K562 (cell line): ENCODE measurements around the gene FBN1. TPM values are rescaled to one million over a fixed set of nuclear protein-coding genes. Genes with fewer than 3 reads are reported as not detected.

Source experiments
- CHD7 ChIP-seq: fragments of 200-600 bp; sonication (generic); IDR thresholded peaks from one replicate; pipeline ENCODE4 v1.6.1; 2012; ENCODE audit warnings: mild to moderate bottlenecking, low read depth, low read length, inconsistent platforms
- polyA plus RNA-seq, 8 experiments: library from polyadenylated mRNA; depleted of rRNA in 4 of 8; stranded (reverse) in 5 of 8; unstranded in 3 of 8; fragments of >200 nt; fragmentation: Nextera tagmentation in 2 of 8; fragmentation: Illumina TruSeq in 1 of 8; extraction: Ambion mirVana in 2 of 8; extraction: Trizol in 1 of 8; gene quantifications; 2 replicates each; pipeline versions ENCODE4 v1.2.1 to v1.2.3, GENCODE V29; 2011 to 2014; ENCODE audit warnings: inconsistent platforms in 1 of 8, missing spikeins in 1 of 8
- total RNA-seq, 7 experiments: library from RNA; depleted of rRNA in 6 of 7; stranded (reverse); fragments of >200 nt in 6 of 7; fragmentation: Illumina TruSeq in 2 of 7; extraction: Trizol in 2 of 7; gene quantifications; 2 replicates each; pipeline versions ENCODE4 v1.2.1 to v1.2.3, GENCODE V29; 2011 to 2021; ENCODE audit warnings: low replicate concordance in 1 of 7

FBN1 gene
- total and polyA plus RNA-seq, 9 of the 15 experiments (the other 6 are each of a cell fraction or from before 2014, with no cell fraction given): 0.15 to 1.2 (median 0.60) TPM

- no peak for TF ChIP-seq CHD7
These were observed 7.1 kb upstream of the FBN1 start (continued) for GRCh38 chr15:48652510-48653076.
